Epithelial cell of proximal tubule (primary cell): Measurements from ENCODE around the gene TAF1D. TPM values are rescaled to one million over a fixed set of nuclear protein-coding genes. Genes with fewer than 3 reads are reported as not detected.

Experiments
- DNase-seq: peaks from one replicate; pipeline ENCODE4 v3.0.0-alpha.2; 2011; ENCODE audit warnings: low read depth
- H3K4me3 ChIP-seq: 2 replicates; pipeline ENCODE4 v1.5.1; 2011; ENCODE audit warnings: low read depth, mild to moderate bottlenecking, low read length
- total RNA-seq: library from RNA; depleted of rRNA; stranded (reverse); fragments of >200 nt; gene quantifications from 2 replicates; pipeline ENCODE4 v1.2.3, GENCODE V29; 2015
- TF ChIP-seq, protein P1 (sequence below): conservative IDR thresholded peaks from 2 replicates; pipeline ENCODE4 v1.5.1; 2012; ENCODE audit warnings: low read depth, mild to moderate bottlenecking, low read length

TAF1D gene
- total RNA-seq, 1 donor from 2014 or later, result 124 TPM

DNA sequence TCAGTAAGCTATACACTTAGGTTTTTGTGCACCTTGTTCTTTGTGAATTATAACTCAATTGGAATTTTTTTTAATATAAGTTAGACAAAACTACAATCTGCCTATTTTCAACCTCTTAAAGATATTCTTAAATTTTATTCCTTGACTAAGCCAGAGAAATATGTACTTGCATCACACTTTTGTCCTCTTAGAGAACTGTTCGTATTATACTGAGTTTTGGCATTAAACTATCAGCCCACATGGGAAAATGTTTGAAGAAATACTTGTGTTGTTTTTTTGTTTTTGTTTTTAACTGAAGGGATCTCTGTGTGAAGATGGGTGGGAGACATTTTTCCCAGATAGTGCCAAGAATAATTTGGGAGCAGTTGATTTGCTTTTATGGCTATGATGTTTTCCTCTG is 54.5 kb downstream of the TAF1D start:
- TF ChIP-seq, protein P1, sequence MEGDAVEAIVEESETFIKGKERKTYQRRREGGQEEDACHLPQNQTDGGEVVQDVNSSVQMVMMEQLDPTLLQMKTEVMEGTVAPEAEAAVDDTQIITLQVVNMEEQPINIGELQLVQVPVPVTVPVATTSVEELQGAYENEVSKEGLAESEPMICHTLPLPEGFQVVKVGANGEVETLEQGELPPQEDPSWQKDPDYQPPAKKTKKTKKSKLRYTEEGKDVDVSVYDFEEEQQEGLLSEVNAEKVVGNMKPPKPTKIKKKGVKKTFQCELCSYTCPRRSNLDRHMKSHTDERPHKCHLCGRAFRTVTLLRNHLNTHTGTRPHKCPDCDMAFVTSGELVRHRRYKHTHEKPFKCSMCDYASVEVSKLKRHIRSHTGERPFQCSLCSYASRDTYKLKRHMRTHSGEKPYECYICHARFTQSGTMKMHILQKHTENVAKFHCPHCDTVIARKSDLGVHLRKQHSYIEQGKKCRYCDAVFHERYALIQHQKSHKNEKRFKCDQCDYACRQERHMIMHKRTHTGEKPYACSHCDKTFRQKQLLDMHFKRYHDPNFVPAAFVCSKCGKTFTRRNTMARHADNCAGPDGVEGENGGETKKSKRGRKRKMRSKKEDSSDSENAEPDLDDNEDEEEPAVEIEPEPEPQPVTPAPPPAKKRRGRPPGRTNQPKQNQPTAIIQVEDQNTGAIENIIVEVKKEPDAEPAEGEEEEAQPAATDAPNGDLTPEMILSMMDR, result no peak
- no peak overlapping the region for H3K4me3 ChIP-seq
- DNase-seq, result no peak

DNA sequence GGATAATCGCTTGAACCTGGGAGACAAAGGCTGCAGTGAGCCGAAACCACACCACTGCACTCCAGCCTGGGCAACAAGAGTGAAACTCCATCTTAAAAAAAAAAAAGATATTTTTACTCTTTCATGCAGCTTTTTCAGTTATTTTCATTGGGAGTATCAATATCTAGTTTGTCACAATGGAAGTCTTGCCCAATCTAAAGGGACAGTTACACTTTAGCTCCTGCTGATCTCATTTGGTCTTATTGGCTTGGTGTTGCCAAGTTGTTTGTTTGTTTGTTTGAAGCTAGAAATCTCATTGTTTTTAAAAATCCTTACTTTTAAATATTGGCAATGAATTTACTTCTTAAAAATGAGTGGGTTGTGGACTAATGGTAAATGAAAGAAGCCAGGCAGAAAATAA is 55.1 kb downstream of the TAF1D start:
- TF ChIP-seq, protein P1, result no peak
- DNase-seq, result no peak
- no peak overlapping the region for H3K4me3 ChIP-seq

Other genes starting within 250 kb of the TAF1D start
- gene SMCO4, start 198.1 kb downstream of the TAF1D start, total RNA-seq, result 20.0 and 48.1 TPM in 2 replicates
- 16.9 and 20.4 TPM in 2 replicates for gene CEP295, start 79.8 kb downstream of the TAF1D start, total RNA-seq
- 9.7 and 24.6 TPM in 2 replicates for gene C11orf54, start 177 bp upstream of the TAF1D start, total RNA-seq
- 26.9 and 33.4 TPM in 2 replicates for gene MED17, start 42.8 kb upstream of the TAF1D start, total RNA-seq
- gene VSTM5, start 109.1 kb upstream of the TAF1D start, total RNA-seq, result 0.17 and 0.51 TPM in 2 replicates